D341Med (cell line): ENCODE results near the gene EZR.
A peak's percentile ranks its signal among the peaks of the same experiment; 100 is the strongest.

Source experiments
- DNase-seq: peaks from one replicate; pipeline ENCODE4 v3.0.0; 2012; ENCODE audit warnings: low spot score

EZR gene

DNA sequence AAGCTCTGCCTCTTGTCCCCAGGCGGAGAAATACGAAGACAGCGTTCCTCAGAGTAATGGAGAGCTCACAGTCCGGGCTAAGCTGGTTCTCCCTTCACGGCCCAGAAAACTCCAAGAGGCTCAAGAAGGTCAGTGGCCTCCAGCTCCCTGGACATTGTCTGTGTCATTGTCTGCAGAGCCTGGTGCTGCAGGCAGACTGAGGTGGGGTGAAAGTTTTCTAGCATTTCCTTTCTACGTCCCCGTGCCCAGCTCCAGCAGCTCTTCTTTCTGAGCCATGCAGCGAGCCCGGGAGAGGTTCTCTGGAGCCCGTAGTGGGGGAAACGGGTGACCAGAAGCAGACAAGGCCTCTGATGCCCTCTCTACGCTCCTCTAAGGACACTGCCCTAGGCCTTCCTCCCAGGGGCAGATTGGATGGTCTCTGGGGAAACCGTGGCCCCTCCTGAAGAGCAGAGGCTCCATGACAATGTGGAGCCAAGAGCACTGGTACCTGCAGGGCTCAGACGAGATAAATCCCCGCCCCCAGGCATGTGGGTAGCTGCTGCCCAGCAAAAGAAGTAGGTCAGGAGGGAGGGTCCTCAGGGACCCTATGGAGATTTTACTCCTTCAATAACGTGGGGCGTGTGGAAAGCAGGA lies 58.4 kb downstream of the EZR start:
- DNase-seq, result no peak

- DNase-seq, result no peak
Observed at GRCh38 chr6:158759966-158760617, 59.1 kb downstream of the EZR start.

GRCh38 chr6:158758941-158759479 lies 60.2 kb downstream of the EZR start:
- no peak for DNase-seq

DNA sequence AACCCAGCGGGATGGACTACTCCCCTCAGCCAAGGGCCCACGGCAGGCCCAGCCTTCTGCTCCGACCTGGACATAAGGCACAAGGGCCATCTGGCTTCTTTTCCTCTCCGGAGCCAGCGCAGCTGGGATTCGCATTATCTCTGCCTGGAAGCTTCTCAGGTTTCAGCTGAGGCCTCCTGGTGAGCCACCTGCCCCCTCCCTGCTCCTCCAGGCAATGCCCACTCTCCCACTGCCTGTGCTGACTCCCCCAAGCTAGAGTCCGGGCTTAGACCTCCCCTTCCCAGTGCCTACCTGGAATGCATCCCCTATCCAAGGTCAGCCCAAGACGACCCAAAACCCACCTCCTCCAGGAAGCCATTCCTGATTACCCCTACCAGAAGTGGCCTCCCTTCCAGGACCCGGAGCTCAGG lies 60.7 kb downstream of the EZR start:
- peak; percentile 86 for DNase-seq

GRCh38 chr6:158757753-158758090 lies 61.4 kb downstream of the EZR start:
- no peak for DNase-seq

DNA sequence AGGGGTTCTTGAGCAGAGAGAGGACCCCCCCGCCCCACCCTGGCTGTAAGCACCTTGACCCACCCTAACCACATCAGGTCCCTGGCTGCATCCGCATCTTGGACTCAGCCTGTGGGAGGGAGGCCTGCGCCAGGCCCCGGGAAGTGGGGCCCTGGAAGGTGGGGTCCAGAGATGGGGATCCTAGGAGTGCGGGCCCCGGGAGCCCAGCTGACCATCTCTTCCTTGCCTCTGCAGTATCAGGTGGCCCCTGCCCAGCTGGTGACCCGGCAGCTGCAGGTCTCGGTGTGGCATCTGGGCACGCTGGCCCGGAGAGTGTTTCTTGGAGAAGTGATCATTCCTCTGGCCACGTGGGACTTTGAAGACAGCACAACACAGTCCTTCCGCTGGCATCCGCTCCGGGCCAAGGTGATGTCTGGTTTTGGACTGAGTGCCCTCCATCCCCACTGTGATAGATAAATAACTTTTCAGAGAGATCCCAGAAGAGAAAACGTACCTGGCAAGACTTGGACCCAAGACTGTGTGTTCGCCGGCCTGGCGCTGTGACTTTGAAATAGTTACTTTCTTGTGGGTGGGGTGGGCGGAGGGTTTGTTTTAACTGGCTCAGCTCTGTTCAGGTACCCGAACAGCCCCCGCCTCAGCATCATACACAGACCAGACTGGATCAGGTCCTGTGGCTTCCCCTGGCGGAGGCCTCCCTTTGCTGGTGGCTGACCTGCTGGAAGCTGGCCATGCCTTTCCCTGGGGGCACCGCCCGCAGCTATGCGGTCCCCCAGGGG lies 62.0 kb downstream of the EZR start:
- no peak for DNase-seq

GRCh38 chr6:158756126-158756525 lies 63.0 kb downstream of the EZR start:
- no peak for DNase-seq

GRCh38 chr6:158755636-158756035 lies 63.5 kb downstream of the EZR start:
- no peak for DNase-seq

- DNase-seq, result no peak
Observed at GRCh38 chr6:158754738-158755137, 64.4 kb downstream of the EZR start.

DNA sequence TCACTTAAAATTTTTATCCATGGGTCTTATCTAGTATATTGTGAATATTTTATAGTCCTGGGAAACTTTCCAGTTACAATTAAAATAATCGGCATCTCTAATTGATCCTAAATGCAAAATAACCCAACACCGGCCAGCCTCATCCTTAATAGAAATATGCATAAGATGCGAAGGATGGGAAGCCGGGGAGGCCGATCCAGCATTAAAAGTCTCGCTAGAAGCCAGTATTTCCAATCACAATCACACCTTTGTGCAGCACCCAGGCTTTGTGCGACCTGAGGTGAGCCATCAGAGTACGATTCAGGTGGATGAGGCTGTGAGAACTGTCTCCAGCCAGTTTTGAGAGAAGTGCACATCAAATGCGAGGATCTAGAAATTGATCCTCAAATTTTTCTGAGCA lies 65.4 kb downstream of the EZR start:
- DNase-seq, result no peak

DNA sequence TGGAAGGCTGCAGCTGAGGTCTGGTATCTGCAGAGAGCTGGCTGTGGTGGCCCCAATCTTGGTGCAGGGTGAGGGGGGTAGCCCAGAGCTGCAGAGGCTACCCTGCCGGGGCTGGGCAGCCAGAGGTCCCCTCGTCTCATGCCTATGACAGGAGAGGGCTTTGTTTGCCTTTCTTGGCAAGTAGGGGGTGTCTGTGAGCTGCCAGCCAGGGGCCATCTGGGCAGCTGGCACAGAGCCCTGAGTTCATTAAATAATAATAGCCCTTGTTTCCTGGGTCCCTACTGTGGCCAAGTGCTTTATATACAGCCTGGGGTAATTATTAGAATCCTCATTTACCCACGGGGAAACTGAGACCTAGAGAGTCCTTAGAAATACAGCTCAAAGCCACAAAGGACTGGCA lies 66.6 kb downstream of the EZR start:
- peak; percentile 87 for DNase-seq

- DNase-seq, result no peak
Observed at GRCh38 chr6:158751921-158752320, 67.2 kb downstream of the EZR start.

DNA sequence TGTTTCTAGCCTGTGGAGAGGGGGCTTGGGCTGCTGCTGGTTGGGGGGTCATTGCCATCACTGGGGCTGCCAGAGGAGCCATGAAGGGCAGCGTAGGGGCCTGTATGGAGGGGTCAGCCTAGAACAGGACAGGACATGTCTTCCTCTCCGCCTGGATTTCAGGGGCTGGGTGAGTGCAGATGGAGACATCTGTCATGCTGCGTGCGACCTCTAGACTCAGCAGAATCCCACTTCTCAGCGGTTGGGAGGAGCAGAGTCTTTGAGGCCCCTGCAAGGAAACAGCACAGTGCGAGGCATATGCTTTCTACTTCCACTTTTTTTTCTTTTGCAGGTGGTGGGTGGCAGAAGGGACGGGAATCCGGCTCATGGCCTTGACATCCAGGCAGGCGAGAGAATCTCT lies 67.9 kb downstream of the EZR start:
- DNase-seq, result no peak

GRCh38 chr6:158744986-158745430 lies 74.2 kb downstream of the EZR start:
- DNase-seq, result no peak

GRCh38 chr6:158743033-158743651 lies 76.0 kb downstream of the EZR start:
- no peak for DNase-seq

DNA sequence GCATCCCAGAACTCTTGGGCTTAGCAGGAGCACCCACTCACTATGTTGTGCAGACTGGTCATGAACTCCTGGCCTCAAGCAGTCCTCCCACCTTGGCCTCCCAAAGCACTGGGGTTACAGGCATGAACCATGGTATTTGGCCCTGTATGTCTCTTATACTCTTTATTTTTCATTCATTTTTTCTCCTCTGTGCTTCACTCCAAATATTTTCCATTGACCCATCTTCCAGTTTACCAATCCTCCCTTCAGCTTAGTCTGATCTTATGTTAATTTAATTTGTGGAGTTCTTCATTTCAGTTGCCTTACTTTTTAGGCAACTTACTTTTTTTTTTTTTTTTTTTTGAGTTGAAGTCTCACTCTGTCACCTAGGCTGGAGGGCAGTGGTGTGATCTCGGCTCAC lies 79.5 kb downstream of the EZR start:
- DNase-seq, result no peak

- no peak for DNase-seq
Observed at GRCh38 chr6:158737710-158738615, 81.2 kb downstream of the EZR start.

DNA sequence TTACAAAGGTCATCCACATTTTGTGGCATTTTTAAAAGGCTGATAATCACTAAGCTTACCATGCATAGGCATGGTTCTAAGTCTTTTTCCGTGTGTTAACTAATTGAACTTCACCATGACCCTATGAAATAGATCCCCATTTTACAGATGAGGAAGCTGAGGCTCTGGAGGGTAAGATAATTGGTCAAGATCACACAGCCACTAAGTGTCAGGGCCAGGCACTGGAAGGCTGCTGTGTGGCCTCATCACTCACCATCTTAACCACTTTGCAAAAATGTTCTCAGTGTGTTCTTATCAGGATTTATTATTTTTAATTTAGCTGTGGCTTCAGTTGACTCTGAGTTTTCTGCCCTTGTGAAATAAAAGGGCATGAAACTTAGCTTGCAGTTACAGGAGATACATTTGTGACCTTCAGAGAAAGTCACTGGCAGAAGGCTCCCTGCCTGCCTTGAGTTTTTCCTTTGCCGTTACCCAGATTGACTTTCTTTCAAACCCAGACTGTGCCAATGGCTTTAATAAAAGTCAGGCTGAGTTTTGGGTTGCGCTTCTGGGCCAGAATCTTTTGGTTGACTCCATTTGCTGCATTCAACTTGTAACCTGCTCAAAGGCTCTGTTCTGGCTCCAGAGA lies 82.0 kb downstream of the EZR start:
- DNase-seq, result no peak

DNA sequence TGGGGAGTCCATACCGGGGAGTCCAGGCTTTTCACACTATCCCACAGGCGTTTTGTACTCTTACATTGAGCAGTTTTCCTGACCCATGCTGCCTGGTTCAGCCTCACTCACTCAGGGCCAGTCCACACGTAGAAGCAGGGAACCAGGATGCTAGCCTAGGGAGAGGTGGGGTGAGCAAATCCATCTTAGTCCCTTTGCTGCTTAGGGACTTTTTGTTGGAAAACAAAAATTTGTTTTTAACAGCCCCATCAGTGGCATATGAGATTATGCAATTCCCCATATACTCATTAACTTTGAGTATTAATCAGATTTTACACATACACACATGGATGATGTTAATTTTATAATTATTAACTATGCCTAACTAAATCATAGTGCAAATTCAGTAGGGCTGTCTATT lies 84.2 kb downstream of the EZR start:
- no peak for DNase-seq

DNA sequence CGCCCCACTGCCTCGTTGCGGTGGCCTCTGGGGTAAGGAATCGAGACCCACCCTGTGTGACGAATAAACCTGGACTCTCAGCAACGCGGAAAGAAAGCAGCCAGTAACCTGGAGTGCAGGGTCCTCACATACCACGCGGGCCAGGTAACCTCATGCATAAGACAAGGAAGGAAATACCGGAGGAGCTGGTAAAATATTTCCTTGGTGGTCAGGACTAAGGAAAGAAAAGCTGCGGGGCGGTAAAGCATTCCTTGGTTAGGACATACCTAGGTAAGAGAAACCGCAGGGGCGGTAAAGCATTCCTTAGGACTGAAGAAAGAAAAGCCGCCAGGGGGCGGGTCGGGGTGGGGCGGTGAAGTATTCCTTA lies 88.6 kb downstream of the EZR start:
- no peak for DNase-seq

- no peak for DNase-seq
Observed at GRCh38 chr6:158729906-158730540, 89.1 kb downstream of the EZR start.
